Natural killer cell (primary cell): ENCODE data around the gene ELFN1. TPM values are rescaled to one million over a fixed set of nuclear protein-coding genes. Genes with fewer than 3 reads are reported as not detected.

Experiments used
- ATAC-seq, 3 donors: fragments of 150-1000 bp in 2 of 3; fragments of 200-7000 bp in 1 of 3; cut with Tn5 transposase; 1 replicate in 1 of 3; 2 replicates in 2 of 3; pipeline ENCODE4 v1.10.0; 2021; ENCODE audit warnings: mild to moderate bottlenecking in 2 of 3, moderate library complexity in 2 of 3
- DNase-seq, 2 donors: peaks; one replicate each; pipeline versions ENCODE4 v3.0.0 to v3.0.0-alpha.2; 2013 to 2021; ENCODE audit warnings: mixed read lengths in 1 of 2
- H3K27ac ChIP-seq: one replicate; pipeline ENCODE4 v1.5.1; 2013; ENCODE audit warnings: mild to moderate bottlenecking, low read length
- H3K27me3 ChIP-seq: one replicate; pipeline ENCODE4 v1.6.1; 2013; ENCODE audit warnings: low read length; ENCODE audit not compliant: control insufficient read depth, insufficient read depth
- H3K36me3 ChIP-seq: one replicate; pipeline ENCODE4 v1.6.1; 2013; ENCODE audit warnings: low read length; ENCODE audit not compliant: control insufficient read depth, insufficient read depth
- H3K4me1 ChIP-seq: one replicate; pipeline ENCODE4 v1.6.1; 2013; ENCODE audit warnings: low read length; ENCODE audit not compliant: control insufficient read depth, insufficient read depth
- H3K4me3 ChIP-seq: one replicate; pipeline ENCODE4 v1.5.1; 2013; ENCODE audit warnings: low read length
- H3K9me3 ChIP-seq: one replicate; pipeline ENCODE4 v1.6.1; 2013; ENCODE audit warnings: low read length; ENCODE audit not compliant: control insufficient read depth, insufficient read depth
- H3K27ac Mint-ChIP-seq, 2 donors: one replicate each; pipeline ENCODE4 v1.8.0; 2022; ENCODE audit warnings: mild to moderate bottlenecking in 2 of 2, mixed read lengths in 2 of 2, moderate library complexity in 1 of 2
- H3K27me3 Mint-ChIP-seq, 2 donors: one replicate each; pipeline ENCODE4 v1.8.0; 2022; ENCODE audit warnings: low read depth in 2 of 2, mixed read lengths in 2 of 2
- H3K36me3 Mint-ChIP-seq: one replicate; pipeline ENCODE4 v1.8.0; 2022; ENCODE audit warnings: mixed read lengths
- H3K4me1 Mint-ChIP-seq, 2 donors: one replicate each; pipeline ENCODE4 v1.8.0; 2022; ENCODE audit warnings: mixed read lengths in 2 of 2
- H3K4me3 Mint-ChIP-seq: one replicate; pipeline ENCODE4 v1.8.0; 2022; ENCODE audit warnings: mild to moderate bottlenecking, moderate library complexity, mixed read lengths
- H3K9me3 Mint-ChIP-seq, 2 donors: one replicate each; pipeline ENCODE4 v1.8.0; 2022; ENCODE audit warnings: mixed read lengths in 2 of 2
- CTCF ChIP-seq: fragments of 200-600 bp; IDR thresholded peaks from one replicate; pipeline ENCODE4 v1.8.0; 2022; ENCODE audit warnings: antibody characterized with exemption
- WGBS: methylation state at CpG from one replicate; pipeline ENCODE4 v1.1.7; 2013; ENCODE audit warnings: missing lambda C conversion rate; ENCODE audit not compliant: insufficient coverage; 5-methylcytosine and 5-hydroxymethylcytosine counted together
- intact Hi-C: fragments of 100-400 bp; cut with micrococcal nuclease; formaldehyde crosslinking; loops from one replicate; pipeline ENCODE4 v1.14.2; 2022
- total RNA-seq, 4 donors: library from RNA; stranded (reverse); fragments of 120-200 nt in 1 of 4; gene quantifications; one replicate each; pipeline versions ENCODE4 v1.2.3 to v1.2.4, GENCODE V29; 2013 to 2022

ELFN1 gene
- total RNA-seq, 3 donors from 2014 or later (not counting 1 experiment from before 2014, with no cell fraction given), result 0.30 to 0.45 TPM; not detected in 1

- H3K36me3 Mint-ChIP-seq, result no peaks in the 10 kb centered on the region
- Histone ChIP-seq H3K27ac (no peak overlapping the region), H3K27me3 (peaks cover 2% of the 10 kb centered on the region), H3K4me3 (no peak overlapping the region), H3K4me1 (peaks cover 7% of the 10 kb centered on the region), H3K9me3 (no peaks in the 10 kb centered on the region), H3K36me3 (no peaks in the 10 kb centered on the region)
- no peak overlapping the region for H3K27ac Mint-ChIP-seq
- H3K27me3 Mint-ChIP-seq, result peaks cover 0 to 6% of the 10 kb centered on the region in 2 donors
- no peak overlapping the region for H3K4me3 Mint-ChIP-seq
- 64% methylated on average over 12 of the region's 12 CpGs for WGBS
- intact Hi-C loops, result no loop called here
- TF ChIP-seq CTCF, result no peak
- peaks cover 0 to 4% of the 10 kb centered on the region in 2 donors for H3K9me3 Mint-ChIP-seq
- peaks cover 9 to 15% of the 10 kb centered on the region in 2 donors for H3K4me1 Mint-ChIP-seq
- DNase-seq, result no peak
- no peak for ATAC-seq
Observed at GRCh38 chr7:1755783-1756625, 85.9 kb downstream of the ELFN1 start.

GRCh38 chr7:1757601-1758000, 87.5 kb downstream of the ELFN1 start:
- Mint-ChIP-seq H3K4me3 (no peak overlapping the region), H3K4me1 (peaks cover 8 to 15% of the 10 kb centered on the region in 2 donors), H3K9me3 (peaks cover 0 to 4% of the 10 kb centered on the region in 2 donors), H3K27ac (no peak overlapping the region), H3K27me3 (peaks cover 0 to 6% of the 10 kb centered on the region in 2 donors), H3K36me3 (no peaks in the 10 kb centered on the region)
- ATAC-seq (no peak), DNase-seq (no peak)
- H3K4me3 ChIP-seq, result no peak overlapping the region
- H3K27me3 ChIP-seq, result peaks cover 2% of the 10 kb centered on the region
- no peaks in the 10 kb centered on the region for H3K36me3 ChIP-seq
- H3K4me1 ChIP-seq, result peaks cover 7% of the 10 kb centered on the region
- H3K27ac ChIP-seq, result no peak overlapping the region
- WGBS, result 90% methylated on average over 12 of the region's 13 CpGs
- intact Hi-C loops, result no loop called here
- TF ChIP-seq CTCF, result no peak
- peaks cover under 1% of the 10 kb centered on the region for H3K9me3 ChIP-seq

GRCh38 chr7:1758028-1758858, 88.2 kb downstream of the ELFN1 start:
- 70% methylated on average over 15 of the region's 15 CpGs for WGBS
- Mint-ChIP-seq H3K27me3 (peaks cover 0 to 6% of the 10 kb centered on the region in 2 donors), H3K36me3 (no peaks in the 10 kb centered on the region), H3K4me1 (peaks cover 2 to 9% of the 10 kb centered on the region in 2 donors), H3K4me3 (no peak overlapping the region), H3K9me3 (peaks cover 0 to 4% of the 10 kb centered on the region in 2 donors), H3K27ac (no peak overlapping the region)
- H3K4me3 ChIP-seq, result no peak overlapping the region
- ATAC-seq, result peak; percentile 40 to 64 (median 54)
- H3K36me3 ChIP-seq, result no peaks in the 10 kb centered on the region
- DNase-seq, result peak in 1 of 2 donors; percentile 53
- H3K4me1 ChIP-seq, result peaks cover 6% of the 10 kb centered on the region
- intact Hi-C loops, result no loop called here
- H3K27ac ChIP-seq, result no peak overlapping the region
- H3K9me3 ChIP-seq, result peaks cover 7% of the 10 kb centered on the region
- peak; percentile 12 for TF ChIP-seq CTCF
- H3K27me3 ChIP-seq, result peaks cover 2% of the 10 kb centered on the region
